Measurements from ENCODE around the gene OBSL1. TPM values are rescaled to one million over a fixed set of nuclear protein-coding genes. Genes with fewer than 3 reads are reported as not detected.

The OBSL1 gene
- total RNA-seq, 1 donor from 2014 or later: 9.2 TPM

DNA sequence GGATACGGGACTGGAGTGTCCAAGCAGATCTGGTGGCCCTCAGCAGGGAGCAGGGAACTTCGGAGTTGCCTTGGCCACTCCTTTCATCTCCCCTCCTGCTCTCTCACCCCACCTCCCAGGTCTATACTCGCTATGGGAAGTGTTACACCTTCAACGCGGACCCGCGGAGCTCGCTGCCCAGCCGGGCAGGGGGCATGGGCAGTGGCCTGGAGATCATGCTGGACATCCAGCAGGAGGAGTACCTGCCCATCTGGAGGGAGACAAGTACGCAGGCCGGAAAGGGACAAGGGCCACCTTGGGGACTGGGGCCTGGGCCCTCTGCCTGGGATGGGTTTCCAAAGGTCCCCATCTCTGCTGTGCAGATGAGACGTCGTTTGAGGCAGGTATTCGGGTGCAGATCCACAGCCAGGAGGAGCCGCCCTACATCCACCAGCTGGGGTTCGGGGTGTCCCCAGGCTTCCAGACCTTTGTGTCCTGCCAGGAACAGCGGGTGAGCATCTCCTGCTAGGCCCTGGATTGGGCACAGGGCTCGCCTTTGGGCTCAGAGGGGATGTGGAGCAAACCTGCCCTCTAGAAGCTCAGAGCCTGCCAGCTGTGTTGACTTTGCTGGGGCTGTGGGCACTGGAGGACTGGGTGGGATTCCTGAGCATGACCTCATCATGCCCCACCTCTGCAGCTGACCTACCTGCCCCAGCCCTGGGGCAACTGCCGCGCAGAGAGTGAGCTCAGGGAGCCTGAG, 39.5 kb downstream of the OBSL1 start:
- Histone ChIP-seq H3K4me3 (ENCODE audit: low read depth, low read length) (no peak overlapping the region), H3K36me3 (ENCODE audit: control insufficient read depth, insufficient read depth, low read length) (no peaks in the 10 kb centered on the region), H3K27me3 (ENCODE audit: control insufficient read depth, insufficient read depth, low read length) (peaks cover 22% of the 10 kb centered on the region)
- FAIRE-seq (no peak), DNase-seq (ENCODE audit: low read depth) (no peak)
- TF ChIP-seq, protein P1, sequence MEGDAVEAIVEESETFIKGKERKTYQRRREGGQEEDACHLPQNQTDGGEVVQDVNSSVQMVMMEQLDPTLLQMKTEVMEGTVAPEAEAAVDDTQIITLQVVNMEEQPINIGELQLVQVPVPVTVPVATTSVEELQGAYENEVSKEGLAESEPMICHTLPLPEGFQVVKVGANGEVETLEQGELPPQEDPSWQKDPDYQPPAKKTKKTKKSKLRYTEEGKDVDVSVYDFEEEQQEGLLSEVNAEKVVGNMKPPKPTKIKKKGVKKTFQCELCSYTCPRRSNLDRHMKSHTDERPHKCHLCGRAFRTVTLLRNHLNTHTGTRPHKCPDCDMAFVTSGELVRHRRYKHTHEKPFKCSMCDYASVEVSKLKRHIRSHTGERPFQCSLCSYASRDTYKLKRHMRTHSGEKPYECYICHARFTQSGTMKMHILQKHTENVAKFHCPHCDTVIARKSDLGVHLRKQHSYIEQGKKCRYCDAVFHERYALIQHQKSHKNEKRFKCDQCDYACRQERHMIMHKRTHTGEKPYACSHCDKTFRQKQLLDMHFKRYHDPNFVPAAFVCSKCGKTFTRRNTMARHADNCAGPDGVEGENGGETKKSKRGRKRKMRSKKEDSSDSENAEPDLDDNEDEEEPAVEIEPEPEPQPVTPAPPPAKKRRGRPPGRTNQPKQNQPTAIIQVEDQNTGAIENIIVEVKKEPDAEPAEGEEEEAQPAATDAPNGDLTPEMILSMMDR (IDR thresholded peaks at IDR 0.05; ENCODE audit: insufficient read depth, low read length, severe bottlenecking): no peak

DNA sequence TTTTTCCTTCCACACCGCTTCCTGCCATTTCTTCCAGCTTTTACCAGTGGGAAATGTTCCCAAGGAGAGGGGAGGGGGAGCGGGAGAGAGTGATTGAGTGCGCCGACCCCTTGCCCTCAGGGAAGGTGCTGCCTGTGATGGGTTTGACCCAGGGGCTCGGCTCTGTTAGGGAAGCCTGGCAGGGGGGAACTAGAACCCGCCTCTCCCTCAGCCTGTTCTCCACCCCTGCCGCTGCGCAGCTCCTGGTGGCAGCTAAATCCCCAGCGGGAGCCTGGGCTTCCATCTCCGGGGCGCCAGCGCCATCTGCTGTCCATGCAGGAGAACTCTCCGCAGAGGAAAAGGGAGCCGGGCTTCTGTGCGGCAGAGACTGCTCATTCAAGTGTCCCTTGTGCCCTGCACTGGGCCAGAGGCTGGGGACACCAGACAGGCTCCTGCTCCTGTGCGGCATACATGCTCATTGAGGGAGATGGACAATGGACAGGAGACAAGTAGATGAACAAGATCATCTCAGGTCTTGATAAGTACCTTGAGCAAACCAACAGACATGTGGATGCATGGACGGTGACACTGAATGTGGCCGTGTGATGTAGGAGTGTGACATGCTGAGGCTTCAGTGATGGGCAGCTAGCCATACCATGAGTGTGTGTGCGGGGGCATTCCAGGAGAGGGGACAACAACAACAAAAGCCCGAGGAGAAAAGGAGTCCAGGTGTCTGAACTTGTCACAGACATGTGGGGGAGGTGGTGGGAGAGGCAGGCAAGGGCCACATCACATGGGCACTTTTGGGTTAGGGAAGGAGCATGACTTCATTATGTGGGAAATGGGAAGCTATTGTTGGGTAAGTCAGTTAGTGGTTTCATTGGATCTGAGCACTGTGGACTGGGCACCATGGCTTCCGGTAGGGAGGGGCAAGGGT, 41.0 kb downstream of the OBSL1 start:
- TF ChIP-seq, protein P1 (IDR thresholded peaks at IDR 0.05; ENCODE audit: insufficient read depth, low read length, severe bottlenecking): peak; percentile 97
- FAIRE-seq (no peak), DNase-seq (ENCODE audit: low read depth) (peak; percentile 62)
- Histone ChIP-seq H3K36me3 (ENCODE audit: control insufficient read depth, insufficient read depth, low read length) (no peaks in the 10 kb centered on the region), H3K4me3 (ENCODE audit: low read depth, low read length) (no peak overlapping the region), H3K27me3 (ENCODE audit: control insufficient read depth, insufficient read depth, low read length) (peaks cover 28% of the 10 kb centered on the region)

DNA sequence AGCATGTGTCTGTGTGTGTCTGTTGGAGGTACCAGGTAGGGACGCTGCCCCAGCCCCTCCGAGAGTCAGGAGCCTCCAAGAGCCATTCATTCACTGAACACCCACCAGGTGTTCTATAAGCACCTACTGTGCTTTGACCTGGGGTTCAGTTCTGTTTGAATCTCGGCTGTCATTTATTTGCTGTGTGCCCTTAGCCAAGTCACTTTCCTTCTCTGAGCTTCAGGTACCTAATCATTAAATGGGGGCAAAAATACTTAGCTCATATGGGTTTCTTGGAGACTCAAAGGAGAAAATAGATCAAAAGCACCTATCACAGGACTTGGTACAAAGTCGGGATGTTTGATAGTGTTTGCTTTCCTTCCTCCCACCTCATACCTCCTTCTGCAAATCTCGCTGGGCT, 43.9 kb downstream of the OBSL1 start:
- TF ChIP-seq, protein P1 (IDR thresholded peaks at IDR 0.05; ENCODE audit: insufficient read depth, low read length, severe bottlenecking): no peak
- DNase-seq (ENCODE audit: low read depth) (no peak), FAIRE-seq (peak; percentile 60)
- Histone ChIP-seq H3K4me3 (ENCODE audit: low read depth, low read length) (no peak overlapping the region), H3K36me3 (ENCODE audit: control insufficient read depth, insufficient read depth, low read length) (no peaks in the 10 kb centered on the region), H3K27me3 (ENCODE audit: control insufficient read depth, insufficient read depth, low read length) (peaks cover 39% of the 10 kb centered on the region)

DNA sequence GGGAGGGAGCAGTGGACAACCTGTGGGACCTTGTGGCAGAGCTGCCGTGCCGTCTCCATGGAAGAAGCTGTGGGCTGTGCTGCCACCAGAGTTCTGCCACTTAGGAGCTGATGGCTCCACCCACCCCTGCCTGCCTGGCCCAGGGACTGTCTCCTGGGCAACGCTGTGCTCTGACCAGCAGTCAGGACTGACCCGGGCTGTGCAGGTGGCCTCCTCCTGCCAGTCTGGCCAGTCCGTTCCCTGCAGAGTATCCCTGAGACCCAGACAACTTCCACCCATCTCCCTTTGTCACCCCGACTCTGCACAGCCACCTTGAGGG, 44.3 kb downstream of the OBSL1 start:
- TF ChIP-seq, protein P1 (IDR thresholded peaks at IDR 0.05; ENCODE audit: insufficient read depth, low read length, severe bottlenecking): no peak
- no peak for FAIRE-seq
- no peak for DNase-seq (ENCODE audit: low read depth)
- peaks cover 39% of the 10 kb centered on the region for H3K27me3 ChIP-seq (ENCODE audit: control insufficient read depth, insufficient read depth, low read length)
- H3K4me3 ChIP-seq (ENCODE audit: low read depth, low read length): no peak overlapping the region
- H3K36me3 ChIP-seq (ENCODE audit: control insufficient read depth, insufficient read depth, low read length): no peaks in the 10 kb centered on the region

DNA sequence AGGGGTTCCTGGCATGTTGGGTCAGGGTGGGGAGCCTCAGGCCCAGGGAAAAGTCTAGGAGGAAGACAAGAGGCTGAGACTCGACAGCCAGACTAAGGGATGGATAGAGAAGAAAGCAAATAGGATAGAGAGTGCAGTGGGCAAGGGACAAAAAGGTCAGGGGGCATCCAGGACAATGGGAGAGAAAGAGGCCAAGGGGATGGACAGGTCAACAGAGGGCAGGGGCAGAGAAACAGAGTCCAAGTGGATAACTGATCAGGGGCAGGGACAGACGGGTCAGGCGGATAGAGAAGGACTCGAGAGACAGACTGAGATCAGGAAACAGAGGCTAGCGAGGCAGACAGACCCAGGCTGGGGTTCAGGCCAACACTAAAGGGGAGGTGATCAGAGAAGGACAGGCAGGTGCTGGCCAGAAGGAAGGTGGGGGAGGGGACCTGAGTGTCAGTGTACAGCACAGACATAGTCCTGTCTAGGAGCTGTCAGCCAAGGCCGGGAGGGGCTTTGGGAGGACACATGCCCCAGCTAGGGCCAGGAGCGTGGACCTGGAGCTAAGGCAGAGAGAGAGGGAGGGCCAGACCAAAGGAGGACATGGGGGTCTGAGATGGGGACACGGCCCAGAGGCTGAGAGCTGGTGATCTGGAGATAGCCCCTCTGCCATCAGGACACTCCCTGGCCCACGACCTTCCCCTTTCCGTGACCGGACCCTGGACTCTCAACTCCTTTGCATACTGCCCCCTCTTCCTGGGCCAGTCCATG, 44.8 kb downstream of the OBSL1 start:
- TF ChIP-seq, protein P1 (IDR thresholded peaks at IDR 0.05; ENCODE audit: insufficient read depth, low read length, severe bottlenecking): no peak
- Histone ChIP-seq H3K4me3 (ENCODE audit: low read depth, low read length) (no peak overlapping the region), H3K36me3 (ENCODE audit: control insufficient read depth, insufficient read depth, low read length) (no peaks in the 10 kb centered on the region), H3K27me3 (ENCODE audit: control insufficient read depth, insufficient read depth, low read length) (peaks cover 39% of the 10 kb centered on the region)
- DNase-seq (ENCODE audit: low read depth) (no peak), FAIRE-seq (no peak)
